ENCODE data around the gene SEC24C.
"Not testable (repeated sequence)": the region's sequence is repeated elsewhere in the genome, so short reads cannot be mapped to it uniquely, and the experiment has no call there.

Gene SEC24C, protein sequence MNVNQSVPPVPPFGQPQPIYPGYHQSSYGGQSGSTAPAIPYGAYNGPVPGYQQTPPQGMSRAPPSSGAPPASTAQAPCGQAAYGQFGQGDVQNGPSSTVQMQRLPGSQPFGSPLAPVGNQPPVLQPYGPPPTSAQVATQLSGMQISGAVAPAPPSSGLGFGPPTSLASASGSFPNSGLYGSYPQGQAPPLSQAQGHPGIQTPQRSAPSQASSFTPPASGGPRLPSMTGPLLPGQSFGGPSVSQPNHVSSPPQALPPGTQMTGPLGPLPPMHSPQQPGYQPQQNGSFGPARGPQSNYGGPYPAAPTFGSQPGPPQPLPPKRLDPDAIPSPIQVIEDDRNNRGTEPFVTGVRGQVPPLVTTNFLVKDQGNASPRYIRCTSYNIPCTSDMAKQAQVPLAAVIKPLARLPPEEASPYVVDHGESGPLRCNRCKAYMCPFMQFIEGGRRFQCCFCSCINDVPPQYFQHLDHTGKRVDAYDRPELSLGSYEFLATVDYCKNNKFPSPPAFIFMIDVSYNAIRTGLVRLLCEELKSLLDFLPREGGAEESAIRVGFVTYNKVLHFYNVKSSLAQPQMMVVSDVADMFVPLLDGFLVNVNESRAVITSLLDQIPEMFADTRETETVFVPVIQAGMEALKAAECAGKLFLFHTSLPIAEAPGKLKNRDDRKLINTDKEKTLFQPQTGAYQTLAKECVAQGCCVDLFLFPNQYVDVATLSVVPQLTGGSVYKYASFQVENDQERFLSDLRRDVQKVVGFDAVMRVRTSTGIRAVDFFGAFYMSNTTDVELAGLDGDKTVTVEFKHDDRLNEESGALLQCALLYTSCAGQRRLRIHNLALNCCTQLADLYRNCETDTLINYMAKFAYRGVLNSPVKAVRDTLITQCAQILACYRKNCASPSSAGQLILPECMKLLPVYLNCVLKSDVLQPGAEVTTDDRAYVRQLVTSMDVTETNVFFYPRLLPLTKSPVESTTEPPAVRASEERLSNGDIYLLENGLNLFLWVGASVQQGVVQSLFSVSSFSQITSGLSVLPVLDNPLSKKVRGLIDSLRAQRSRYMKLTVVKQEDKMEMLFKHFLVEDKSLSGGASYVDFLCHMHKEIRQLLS

DNA sequence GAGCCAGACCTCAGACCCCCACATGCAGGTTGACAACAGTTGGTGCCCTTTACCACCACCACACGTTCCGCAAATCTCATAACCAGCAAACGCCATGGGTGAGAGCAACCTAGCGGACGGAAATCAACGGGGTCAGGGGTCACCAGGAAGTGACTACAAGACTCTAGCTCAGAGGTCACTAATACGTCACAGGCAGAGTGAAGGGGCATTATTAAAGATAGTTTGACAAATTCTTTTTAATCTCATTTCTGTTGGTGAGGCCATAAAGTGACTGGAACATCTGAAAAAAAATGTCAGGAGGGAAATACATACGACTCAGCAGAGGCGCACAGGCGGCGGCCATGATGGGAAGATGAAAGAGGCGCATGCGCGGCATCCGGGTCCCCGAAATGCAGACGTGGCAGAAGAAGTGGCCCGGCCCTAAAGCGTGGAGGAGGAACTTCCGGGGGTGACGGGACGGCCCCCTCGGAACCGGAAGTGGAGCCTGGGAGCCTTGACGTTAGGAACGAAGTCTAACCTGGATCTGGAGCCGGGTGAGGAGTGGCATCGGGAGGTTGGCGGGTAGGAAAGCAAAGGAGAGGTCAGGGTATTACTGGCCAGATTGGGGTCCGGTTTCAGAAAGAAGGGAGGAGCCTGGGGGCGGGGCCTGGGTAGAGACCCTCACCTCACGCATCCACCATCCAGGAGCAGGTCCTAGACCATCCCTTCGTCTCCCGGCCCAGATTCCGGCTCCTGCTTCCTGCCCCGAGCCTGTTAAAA, at the start of gene SEC24C:
Gene SEC24C (plus strand): TSS at position 468 of the 759 bp plus-strand sequence. CDS start 2,461 bp downstream, outside the sequence.
- DNase-seq (ENCODE audit: low spot score) = peak; percentile 92

DNA sequence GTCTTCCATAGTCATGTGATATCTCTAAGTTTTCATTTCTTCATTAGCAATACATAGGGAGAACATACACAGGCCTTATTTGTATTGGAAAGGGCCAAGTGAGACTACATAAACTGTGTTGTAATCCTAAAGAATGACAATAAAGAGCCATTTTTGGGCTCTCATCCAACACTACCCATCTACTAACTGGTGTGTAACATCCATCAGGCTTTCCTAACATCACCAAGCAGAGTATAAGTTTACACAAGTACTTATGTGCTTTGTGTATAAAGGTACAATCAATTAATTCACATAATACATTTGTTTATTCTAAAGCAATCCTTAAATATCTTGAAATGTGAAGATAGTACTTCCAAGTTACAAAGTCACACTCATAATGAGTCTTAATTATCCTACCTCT, 48.9 kb upstream of the SEC24C start:
- DNase-seq (ENCODE audit: low spot score) = not testable (repeated sequence)

DNA sequence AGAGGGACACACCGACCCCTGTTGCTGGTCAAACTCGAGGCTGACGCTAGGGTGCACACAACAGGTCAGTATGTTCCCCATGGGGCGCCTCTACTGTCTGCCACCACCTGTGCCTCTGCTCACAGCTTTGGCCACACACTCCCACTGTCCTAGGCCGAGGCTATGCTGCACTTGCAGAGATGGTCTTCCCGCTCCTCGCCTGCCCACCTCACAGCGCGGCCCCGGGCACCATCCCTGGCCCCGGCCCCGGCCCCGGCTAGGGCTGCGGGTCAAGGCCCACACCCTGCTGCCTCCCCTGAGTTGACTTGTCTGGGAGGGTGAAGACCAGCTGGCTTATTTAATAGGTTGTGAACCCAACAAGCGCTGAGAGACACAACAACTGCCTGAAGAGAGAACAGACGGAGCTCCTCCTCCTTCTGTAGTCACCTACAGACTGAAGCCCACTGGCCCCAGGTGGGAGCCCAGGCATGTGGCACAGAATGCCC, 46.5 kb upstream of the SEC24C start, which contains the start of gene AGAP5:
Gene AGAP5 (minus strand): TSS at position 435 of the 485 bp plus-strand sequence. CDS start 354 bp downstream, at position 81.
- DNase-seq (ENCODE audit: low spot score) = not testable (repeated sequence)

DNA sequence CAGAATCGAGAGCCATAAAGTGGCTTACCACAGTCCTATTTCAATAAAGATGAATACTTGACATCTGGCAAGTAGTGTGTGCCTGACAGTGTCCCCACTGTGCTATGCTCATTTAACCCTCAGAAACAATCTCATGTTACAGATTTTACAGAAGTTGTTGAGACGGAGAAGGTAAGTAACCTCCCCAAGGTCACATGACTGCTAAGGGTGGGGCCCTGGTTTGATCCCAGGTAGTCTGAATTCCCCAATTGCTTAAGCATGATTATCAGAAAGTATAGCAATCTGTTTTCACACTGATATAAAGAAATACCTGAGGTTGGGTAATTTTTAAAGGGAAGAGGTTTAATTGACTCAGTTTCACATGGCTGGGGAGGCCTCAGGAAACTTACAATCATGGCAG, 45.4 kb upstream of the SEC24C start:
- not testable (repeated sequence) for DNase-seq (ENCODE audit: low spot score)

DNA sequence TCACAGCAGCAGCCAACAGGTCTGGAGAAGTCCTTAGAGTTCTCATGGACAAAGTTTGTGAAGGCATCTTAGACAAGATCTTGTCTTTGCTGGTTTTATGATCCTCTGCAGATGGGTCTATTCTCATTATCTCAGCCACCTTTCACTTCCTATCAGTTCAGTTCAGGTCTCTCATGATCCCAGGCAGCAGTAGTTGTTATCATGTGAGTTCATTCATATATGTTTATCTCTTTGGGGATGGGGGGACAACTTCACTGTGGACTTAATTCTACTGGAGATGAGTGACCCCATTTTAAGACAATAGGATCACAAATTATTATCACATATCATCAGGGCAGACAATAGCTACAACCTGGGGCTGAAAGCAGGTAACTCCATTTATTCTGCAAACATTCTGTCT, 40.2 kb upstream of the SEC24C start:
- not testable (repeated sequence) for DNase-seq (ENCODE audit: low spot score)

DNA sequence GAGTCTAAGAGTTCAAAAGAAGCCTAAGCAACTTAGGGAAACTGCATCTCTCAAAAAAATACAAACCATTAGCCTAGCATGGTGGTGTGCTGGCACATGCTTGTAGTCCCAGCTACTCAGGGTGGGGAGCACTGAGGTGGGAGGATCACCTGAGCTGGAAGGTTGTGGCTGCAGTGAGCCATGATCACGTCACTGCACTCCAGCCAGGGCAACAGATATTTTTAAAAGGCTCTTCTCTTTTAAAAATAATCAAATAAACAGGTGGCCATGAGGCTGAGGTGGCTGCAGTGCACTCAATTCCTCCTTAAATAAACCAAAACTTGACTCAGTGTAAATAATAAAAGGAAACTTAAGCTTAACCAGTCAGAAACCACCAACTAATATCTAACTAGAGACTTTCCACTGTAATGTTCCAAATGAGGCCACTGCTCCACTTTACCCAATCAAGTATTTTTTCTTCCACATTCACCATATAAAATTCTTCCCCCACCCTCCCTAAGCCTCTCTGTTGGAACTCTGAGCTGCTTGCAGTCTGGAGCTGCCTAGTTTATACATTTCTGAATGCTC, 38.6 kb upstream of the SEC24C start:
- DNase-seq (ENCODE audit: low spot score) = not testable (repeated sequence)

DNA sequence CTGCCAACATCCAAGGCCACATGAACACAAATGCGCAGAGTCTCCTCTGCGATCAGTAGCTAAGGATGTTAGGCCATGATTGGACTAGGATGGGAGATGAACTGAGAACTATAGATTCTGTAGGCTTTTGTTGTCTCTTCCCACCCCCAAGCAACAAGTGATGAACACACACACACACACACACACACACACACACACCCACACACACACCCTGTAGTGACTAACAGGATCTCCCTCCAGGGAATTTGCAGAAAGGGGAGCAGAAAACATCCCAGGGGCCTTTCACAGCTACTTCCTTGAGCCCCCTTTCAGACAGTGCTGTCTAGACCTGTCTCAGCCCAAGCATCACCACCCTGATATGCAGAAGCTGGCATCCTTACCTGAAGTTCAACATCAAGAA, 37.7 kb upstream of the SEC24C start:
- not testable (repeated sequence) for DNase-seq (ENCODE audit: low spot score)

DNA sequence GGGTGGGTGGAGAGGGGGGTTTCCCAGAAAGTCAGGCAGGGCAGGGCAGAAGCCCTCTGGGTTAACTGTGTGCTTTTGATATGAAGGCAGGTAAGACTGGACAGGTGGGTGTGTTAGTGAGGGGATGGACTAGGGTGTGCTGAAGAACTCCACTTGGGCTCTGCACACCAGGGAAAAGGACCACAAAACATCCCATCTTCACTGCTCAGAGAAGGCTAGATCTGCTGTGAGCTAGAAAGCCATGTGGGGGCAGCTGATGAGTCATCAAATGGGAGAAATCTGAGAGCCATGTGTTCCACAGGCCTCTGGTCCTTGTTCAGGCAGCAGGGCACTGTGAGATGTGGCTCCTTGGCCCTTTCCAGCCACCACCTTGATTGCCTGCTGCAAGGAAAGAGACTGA, 36.5 kb upstream of the SEC24C start:
- DNase-seq (ENCODE audit: low spot score) = not testable (repeated sequence)

DNA sequence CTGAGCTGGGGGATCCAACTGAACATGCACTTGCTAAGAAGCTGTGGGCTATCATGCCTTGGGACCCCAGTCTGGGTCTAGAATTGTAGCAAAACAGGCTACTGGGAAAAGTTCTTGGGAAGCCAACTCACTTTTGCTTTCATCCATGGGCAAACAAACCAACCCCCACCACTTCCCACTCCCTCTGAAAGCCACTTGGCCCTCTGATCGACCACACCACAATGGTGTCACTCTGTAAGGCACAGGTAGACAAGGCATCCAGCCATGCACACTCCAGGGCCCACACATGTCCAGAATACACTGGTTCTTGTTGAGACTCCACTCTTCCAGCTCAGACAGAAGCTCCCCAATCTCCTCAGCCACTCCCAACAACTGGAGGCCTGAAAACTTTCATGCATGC, 36.0 kb upstream of the SEC24C start:
- DNase-seq (ENCODE audit: low spot score) = not testable (repeated sequence)

DNA sequence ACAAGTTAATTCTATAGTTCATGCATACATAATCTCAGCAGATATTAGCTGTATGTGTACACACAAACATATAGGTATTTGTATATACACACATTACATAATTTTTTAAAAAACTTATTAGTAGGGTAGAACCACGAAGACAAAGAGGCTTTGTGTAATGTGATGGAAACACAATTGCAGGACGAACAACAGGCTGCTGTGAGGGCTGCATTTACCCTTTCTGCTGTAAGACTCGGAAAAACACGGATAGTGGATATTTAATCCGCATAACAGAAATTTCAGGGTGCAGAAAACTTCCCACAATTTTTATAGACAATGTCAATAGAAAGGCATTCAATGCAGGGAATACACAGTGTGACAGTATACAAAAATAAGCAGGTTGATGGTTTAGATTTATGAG, 32.5 kb upstream of the SEC24C start:
- DNase-seq (ENCODE audit: low spot score) = not testable (repeated sequence)

DNA sequence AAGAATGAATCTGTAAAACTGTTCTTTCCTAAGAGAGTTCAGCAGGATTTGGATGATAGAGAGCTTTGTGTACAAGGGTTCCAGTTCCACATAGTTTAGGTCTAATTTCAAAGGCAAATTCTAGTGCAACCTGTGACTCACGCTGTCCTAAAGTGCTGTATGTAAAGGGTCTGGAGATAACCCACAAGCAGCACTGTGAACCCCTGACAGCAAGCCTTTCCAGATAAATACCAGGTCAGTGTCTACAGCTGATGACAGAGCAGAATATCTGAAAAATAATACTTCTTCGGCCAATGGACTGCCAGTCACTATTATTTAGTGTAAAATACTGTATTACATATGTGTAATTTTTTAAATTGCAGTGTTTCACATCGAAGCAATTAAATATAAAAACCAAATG, 30.3 kb upstream of the SEC24C start:
- DNase-seq (ENCODE audit: low spot score) = not testable (repeated sequence)

DNA sequence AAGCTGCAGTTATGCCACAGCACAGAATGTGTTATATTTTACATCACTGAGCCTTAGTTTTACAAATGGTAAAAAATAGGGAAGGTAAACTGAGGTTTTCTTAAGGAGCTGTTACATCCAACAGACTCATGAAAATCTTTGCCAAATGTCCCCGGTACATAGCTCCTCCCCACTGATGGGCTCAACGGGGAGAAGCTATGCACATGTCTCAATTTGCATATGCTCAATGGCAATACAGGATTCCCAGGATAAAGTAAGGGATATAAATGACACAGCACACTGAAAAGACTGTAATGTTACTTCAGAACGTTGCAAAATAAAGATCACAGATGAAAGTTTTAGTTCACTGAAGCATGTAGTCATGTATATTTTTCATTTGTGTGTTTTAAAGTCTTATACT, 29.7 kb upstream of the SEC24C start:
- DNase-seq (ENCODE audit: low spot score) = not testable (repeated sequence)

DNA sequence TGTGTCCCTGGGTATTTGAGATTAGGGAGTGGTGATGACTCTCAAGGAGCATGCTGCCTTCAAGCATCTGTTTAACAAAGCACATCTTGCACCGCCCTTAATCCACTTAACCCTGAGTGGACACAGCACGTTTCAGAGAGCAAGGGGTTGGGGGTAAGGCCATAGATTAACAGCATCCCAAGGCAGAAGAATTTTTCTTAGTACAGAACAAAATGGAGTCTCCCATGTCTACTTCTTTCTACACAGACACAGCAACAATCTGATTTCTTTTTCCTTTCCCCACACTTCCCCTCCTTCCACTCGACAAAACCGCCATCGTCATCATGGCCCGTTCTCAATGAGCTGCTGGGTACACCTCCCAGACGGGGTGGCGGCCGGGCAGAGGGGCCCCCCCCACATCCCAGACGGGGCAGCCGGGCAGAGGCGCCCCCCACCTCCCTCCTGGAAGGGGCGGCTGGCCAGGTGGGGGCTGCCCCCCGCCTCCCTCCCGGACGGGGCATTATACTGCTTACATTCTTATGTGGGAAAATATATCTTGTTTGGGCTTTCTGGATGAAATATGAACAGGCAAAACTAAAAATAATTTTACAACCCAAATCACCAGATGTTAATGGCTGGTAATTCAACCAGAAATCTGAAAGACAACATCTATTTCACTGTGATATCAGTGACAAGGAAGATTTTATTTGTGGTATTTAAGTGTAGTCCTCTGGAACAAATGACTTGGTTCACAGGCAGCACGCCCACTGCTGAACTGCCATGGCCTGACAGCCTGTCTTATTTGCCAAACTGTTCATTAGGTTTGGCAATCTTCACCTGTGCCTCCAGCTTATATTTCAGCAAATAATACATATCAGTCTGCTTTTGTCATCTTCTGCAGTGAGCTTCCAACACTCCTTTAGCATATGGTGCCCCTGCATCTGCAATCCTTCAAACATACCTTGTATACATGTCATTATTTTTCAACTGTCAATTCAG, 28.7 kb upstream of the SEC24C start:
- not testable (repeated sequence) for DNase-seq (ENCODE audit: low spot score)

DNA sequence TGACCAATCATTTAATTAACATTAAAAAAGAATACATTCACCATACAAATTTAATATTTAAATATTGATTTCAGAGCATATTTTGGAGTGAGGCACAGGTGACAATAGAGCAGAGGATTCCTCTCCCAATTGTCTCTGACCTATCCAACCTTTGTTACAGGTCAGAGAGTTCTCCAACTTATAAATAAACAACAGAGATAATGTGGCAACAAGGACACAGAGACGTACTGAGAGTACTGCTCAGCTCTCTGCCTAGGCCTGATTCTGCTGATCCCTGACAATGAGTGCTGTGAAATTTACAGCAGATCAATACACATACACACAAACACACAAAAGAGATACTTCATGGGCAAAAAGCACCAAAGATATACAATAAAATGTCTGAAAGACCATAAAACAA, 27.9 kb upstream of the SEC24C start:
- DNase-seq (ENCODE audit: low spot score) = no peak

DNA sequence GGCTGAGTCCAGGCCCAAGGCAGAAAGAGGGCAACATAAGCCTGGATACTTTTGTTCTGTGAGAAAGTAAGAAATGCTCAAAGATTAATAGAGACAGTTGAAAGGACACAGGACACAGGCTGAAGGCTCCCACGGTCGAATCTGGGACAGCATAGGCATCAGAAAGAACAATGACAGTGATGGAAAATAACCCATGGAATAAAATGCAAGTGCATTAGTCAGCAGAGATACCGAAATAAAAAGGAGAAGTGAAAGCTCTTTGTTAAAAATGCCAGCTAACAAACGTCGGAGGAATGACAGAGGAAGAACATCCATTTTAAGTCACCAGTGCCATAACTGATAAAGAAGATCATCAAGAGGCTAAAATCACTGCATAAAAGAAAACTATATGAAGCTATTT, 26.6 kb upstream of the SEC24C start:
- DNase-seq (ENCODE audit: low spot score) = no peak

DNA sequence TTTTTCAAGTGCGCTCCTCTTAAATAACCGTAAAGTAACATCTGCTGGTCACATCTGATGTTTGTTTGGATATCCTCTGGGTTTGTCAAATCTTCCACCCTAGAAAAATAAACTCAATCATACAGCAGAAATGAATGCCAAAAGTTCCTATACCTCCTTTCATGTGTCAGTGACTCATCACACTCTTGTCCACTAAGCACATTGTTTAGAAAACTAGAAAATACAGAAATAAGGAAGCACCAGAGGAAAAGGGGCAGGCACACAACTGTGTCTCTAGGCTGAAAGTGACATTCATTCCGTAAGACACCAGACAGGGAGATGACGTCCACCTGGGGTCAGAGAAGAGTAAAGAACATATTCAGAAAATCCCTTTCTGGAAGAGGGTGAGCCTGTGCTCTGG, 23.6 kb upstream of the SEC24C start:
- DNase-seq (ENCODE audit: low spot score) = not testable (repeated sequence)

DNA sequence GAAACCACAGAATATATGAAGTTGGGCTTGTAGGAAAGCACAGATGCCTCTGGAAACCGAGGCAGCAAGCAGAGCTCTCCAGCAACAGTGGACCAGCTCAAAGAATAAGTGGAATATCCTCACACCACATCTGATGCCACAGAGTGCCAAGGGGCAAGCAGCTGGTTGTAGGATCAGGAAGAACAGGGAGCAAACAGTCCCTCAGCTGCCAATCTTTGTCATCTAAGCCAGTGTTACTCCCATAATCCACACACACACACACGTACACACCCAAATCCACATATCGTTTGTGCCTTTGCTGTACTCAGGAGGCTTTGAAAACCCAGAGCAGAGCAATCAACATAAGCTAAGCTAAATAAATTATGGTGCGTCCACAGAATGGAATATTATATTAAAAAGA, 20.7 kb upstream of the SEC24C start:
- no peak for DNase-seq (ENCODE audit: low spot score)

DNA sequence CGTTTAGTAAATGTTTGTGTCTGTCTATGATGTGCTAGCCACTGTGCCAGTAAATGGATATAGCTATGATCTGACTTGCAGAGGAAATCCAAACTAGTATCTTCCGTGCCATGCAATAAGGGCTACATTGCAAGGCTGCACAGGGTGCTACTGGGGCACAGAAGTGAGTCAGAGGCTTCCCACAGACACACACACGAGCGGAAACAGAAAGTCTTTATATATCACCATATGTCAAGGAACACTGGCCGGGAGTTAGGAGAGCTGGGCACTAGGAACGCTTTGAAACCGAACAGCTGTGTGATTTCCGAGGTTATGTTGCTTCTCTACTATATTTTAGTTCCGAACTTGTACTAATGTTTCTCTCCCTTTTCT, 14.4 kb upstream of the SEC24C start:
- DNase-seq (ENCODE audit: low spot score) = peak; percentile 13

DNA sequence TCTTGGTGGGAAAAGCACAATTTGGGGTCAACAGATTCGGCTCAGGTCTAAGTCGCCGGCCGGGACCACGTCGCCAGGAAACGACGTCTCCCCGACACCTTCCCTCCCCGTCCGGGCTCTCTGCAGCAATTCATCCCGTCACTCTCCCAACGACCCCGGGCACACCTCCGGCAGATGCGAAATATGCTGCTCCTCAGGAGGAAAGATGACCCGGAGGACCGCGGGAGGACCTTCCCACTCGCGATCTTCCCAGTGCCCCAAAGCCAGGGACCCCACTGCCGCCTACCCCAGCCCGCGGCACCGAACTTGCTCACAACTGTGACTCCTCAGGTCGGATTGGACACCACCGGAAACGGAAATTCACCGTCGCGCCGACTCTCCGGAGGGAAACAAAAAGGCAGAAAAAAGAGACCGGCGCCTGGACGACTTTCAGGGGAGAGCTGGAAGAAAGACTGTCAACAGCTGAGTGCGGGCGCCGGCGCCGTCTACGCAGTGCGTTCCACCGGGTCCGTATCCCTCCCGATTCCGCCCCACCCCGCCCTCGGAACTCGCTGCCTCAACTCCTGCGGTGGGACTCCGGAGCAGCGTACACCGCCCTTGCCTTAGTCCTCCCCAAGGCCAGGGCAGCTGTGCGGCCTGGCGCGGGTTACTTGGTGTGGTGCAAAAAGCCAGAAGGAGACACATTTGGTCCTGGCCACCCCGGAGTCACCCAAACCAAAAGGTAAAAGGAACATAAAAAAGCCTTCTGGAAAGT, 13.8 kb upstream of the SEC24C start:
- peak; percentile 84 for DNase-seq (ENCODE audit: low spot score)

Data from CD4-positive, alpha-beta T cell treated with Interleukin-6 at 100 ng/mL for 8 hours (primary cell).